A673 (cell line): Measurements from ENCODE around the gene MLXIP. TPM values are rescaled to one million over a fixed set of nuclear protein-coding genes. Genes with fewer than 3 reads are reported as not detected.

Source experiments
- BruUV-seq: library from RNA; stranded (reverse); fragments of 400-500 nt; replicated peaks from 2 replicates; lab custom pipeline; 2021; lab: Mats Ljungman, UMichigan
- CTCF ChIA-PET: fragments of 300-600 bp; sonication (Branson Sonifier 250); formaldehyde crosslinking; loops from one replicate; lab custom pipeline; 2022; ENCODE audit warnings: antibody characterized with exemption; lab: Charles Lee
- POLR2A ChIA-PET: fragments of 300-600 bp; sonication (Branson Sonifier 250); formaldehyde crosslinking; loops from one replicate; lab custom pipeline; 2022; ENCODE audit warnings: antibody characterized with exemption; ENCODE audit not compliant: low non-redundant PET; lab: Charles Lee
- DNase-seq: peaks from one replicate; pipeline ENCODE4 v3.0.0-alpha.2; 2015; ENCODE audit warnings: low spot score
- H3K27ac ChIP-seq: fragments of 200-600 bp; sonication (generic); 2 replicates; pipeline ENCODE4 v1.5.1; 2016; ENCODE audit warnings: mixed run types, low read depth, mild to moderate bottlenecking, mixed read lengths, antibody characterized with exemption, low read length; ENCODE audit not compliant: poor library complexity, severe bottlenecking
- H3K27me3 ChIP-seq: fragments of 200-600 bp; sonication (generic); replicated peaks from 2 replicates; pipeline ENCODE4 v1.6.1; 2017; ENCODE audit warnings: mixed run types, low read depth, mild to moderate bottlenecking, mixed read lengths, antibody characterized with exemption, low read length; ENCODE audit not compliant: insufficient read depth, poor library complexity
- H3K36me3 ChIP-seq: fragments of 200-600 bp; sonication (generic); 2 replicates; pipeline ENCODE4 v1.6.1; 2016; ENCODE audit warnings: mixed run types, mild to moderate bottlenecking, mixed read lengths, antibody characterized with exemption, low read length; ENCODE audit not compliant: insufficient read depth, poor library complexity, severe bottlenecking
- H3K4me1 ChIP-seq: fragments of 200-600 bp; sonication (generic); 2 replicates; pipeline ENCODE4 v1.6.1; 2017; ENCODE audit warnings: mixed run types, mild to moderate bottlenecking, mixed read lengths, antibody characterized with exemption, low read length; ENCODE audit not compliant: insufficient read depth, poor library complexity, severe bottlenecking
- H3K4me3 ChIP-seq: fragments of 200-600 bp; sonication (generic); 2 replicates; pipeline ENCODE4 v1.5.1; 2016; ENCODE audit warnings: low read depth, mixed run types, mild to moderate bottlenecking, mixed read lengths, low read length; ENCODE audit not compliant: poor library complexity, severe bottlenecking
- H3K9me3 ChIP-seq: fragments of 200-600 bp; sonication (generic); 2 replicates; pipeline ENCODE4 v1.6.1; 2016; ENCODE audit warnings: mixed run types, low read depth, mild to moderate bottlenecking, mixed read lengths, antibody characterized with exemption, low read length; ENCODE audit not compliant: poor library complexity, severe bottlenecking
- CTCF ChIP-seq: fragments of 300-800, 200-600 bp; sonication (generic); conservative IDR thresholded peaks from 2 replicates; pipeline ENCODE4 v1.5.1; 2017; ENCODE audit warnings: low read depth, mild to moderate bottlenecking, antibody characterized with exemption, low read length, moderate library complexity, mixed read lengths
- EZH2 ChIP-seq: fragments of 200-600 bp; sonication (generic); IDR thresholded peaks from 2 replicates; pipeline ENCODE4 v1.6.1; 2017; ENCODE audit warnings: borderline replicate concordance, low read depth, mild to moderate bottlenecking, mixed read lengths, antibody characterized with exemption, low read length; ENCODE audit not compliant: poor library complexity, severe bottlenecking
- intact Hi-C: fragments of 100-400 bp; cut with micrococcal nuclease; formaldehyde crosslinking; loops from one replicate; pipeline ENCODE4 v1.10.0; 2022; ENCODE audit not compliant: unreplicated experiment
- total RNA-seq: library from RNA; stranded (reverse); gene quantifications from 2 replicates; pipeline ENCODE4 v1.2.3, GENCODE V29; 2021

Gene MLXIP
- total RNA-seq, 1 experiment from 2014 or later, result 32.7 TPM

GRCh38 chr12:122185494-122186082 lies 107.0 kb downstream of the MLXIP start:
- no peak for DNase-seq
- no peak overlapping the region for H3K27ac ChIP-seq
- intact Hi-C loops, result no loop called here
- TF ChIP-seq CTCF (no peak), EZH2 (no peak)
- H3K4me3 ChIP-seq, result no peak overlapping the region
- H3K9me3 ChIP-seq, result no peaks in the 10 kb centered on the region
- ChIA-PET CTCF (no interaction called here), POLR2A (no interaction called here)
- no peaks in the 10 kb centered on the region for H3K36me3 ChIP-seq
- no peaks in the 10 kb centered on the region for H3K27me3 ChIP-seq
- H3K4me1 ChIP-seq, result no peaks in the 10 kb centered on the region
- BruUV-seq, result no TSS peak

- intact Hi-C loops, result no loop called here
- Histone ChIP-seq H3K27me3 (no peaks in the 10 kb centered on the region), H3K4me3 (no peak overlapping the region), H3K4me1 (no peaks in the 10 kb centered on the region), H3K9me3 (no peaks in the 10 kb centered on the region), H3K27ac (no peak overlapping the region), H3K36me3 (no peaks in the 10 kb centered on the region)
- BruUV-seq, result no TSS peak
- ChIA-PET CTCF (no interaction called here), POLR2A (no interaction called here)
- no peak for TF ChIP-seq CTCF
- TF ChIP-seq EZH2, result no peak
- no peak for DNase-seq
These were observed 108.9 kb downstream of the MLXIP start for GRCh38 chr12:122187466-122187865.

DNA sequence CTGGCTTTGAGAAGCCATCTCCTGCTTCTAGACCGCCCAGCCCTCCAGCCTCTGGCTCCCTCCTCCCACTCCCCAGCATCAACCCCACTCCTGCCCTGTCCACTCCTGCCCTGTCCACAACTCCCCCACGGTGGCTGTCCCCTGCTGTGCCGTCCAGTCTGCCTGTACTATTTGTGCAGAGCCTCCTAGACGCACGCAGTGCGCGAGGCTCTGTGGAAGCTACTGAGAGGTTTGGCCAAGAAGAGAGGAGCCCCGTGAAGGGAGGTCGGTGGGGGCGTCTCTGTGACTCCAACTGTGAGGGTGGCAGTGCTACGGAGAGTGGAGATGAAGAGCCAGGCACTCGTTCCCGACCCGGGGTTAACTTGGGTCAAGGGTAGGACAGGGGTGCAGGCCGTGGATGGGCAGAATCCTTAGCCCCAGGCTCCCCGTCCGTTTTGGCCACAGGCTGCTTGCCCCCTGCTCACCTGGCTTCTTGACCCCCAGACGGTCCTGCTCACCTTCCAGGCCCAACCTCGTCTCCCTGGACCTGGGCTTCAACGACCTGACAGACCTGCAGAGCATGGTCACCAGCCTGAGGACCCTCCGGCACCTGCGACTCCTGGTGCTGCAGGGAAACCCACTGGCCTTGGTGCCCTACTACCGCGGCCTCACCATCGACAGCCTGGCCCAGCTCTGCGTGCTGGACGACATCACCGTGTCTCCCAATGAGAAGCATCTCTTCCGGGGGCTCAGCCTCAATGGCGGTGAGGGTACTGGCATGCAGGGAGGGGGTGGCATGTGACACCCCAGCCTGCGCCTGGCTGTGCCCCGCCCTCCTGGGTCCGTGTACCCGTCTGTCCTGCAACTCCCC lies 111.3 kb downstream of the MLXIP start:
- no peaks in the 10 kb centered on the region for H3K27me3 ChIP-seq
- ChIA-PET CTCF (interaction anchor here (0.6 kb wide), 2 partner anchors 164 to 903 kb away, joined by 3 to 4 read pairs; no protein-coding TSS in a partner anchor), POLR2A (no interaction called here)
- intact Hi-C loops, result loop anchor here (5.0 kb wide), 2 partner anchors 58 to 138 kb away; no protein-coding TSS in a partner anchor
- no peaks in the 10 kb centered on the region for H3K9me3 ChIP-seq
- no peaks in the 10 kb centered on the region for H3K4me1 ChIP-seq
- no peaks in the 10 kb centered on the region for H3K36me3 ChIP-seq
- TF ChIP-seq EZH2 (no peak), CTCF (no peak)
- no peak overlapping the region for H3K27ac ChIP-seq
- no peak overlapping the region for H3K4me3 ChIP-seq
- no TSS peak for BruUV-seq
- DNase-seq, result no peak
